Left cardiac atrium (tissue), 4 donors: Measurements from ENCODE around the gene SYNDIG1. TPM values are rescaled to one million over a fixed set of nuclear protein-coding genes. Genes with fewer than 3 reads are reported as not detected.

Source experiments
- ATAC-seq, 2 donors: fragments of 200-7000 bp; cut with Tn5 transposase; one replicate each; pipeline ENCODE4 v1.9.1; 2020; ENCODE audit warnings: mild to moderate bottlenecking in 2 of 2, moderate library complexity in 2 of 2
- DNase-seq: peaks from one replicate; pipeline ENCODE4 v3.0.0-alpha.2; 2020
- intact Hi-C, 2 donors: fragments of 100-400 bp; cut with DNase I; formaldehyde crosslinking; loops; one replicate each; pipeline versions ENCODE4 v1.14.1 to v1.15.1; 2022 to 2023
- total RNA-seq, 2 donors: library from RNA; stranded (reverse); fragmentation: NEBNext Ultra II Directional; extraction: Animal tissue kit (Norgen Biotek cat#: 25700); gene quantifications; one replicate each; pipeline ENCODE4 v1.2.1, GENCODE V29; 2021
- donor health status: DM: no; HTN: yes; CAD: no.
- donor health status: DM: no; HTN: yes; CAD: no; lungs with severe emphysema.
- donor health status: DM: yes; HTN: yes; CAD: no.
- donor health status: Dilated cardiomyopathy.

Gene SYNDIG1
- total RNA-seq, 2 donors from 2014 or later, result 16.7 to 28.4 TPM

GRCh38 chr20:24653306-24653705 lies 183.9 kb downstream of the SYNDIG1 start:
- intact Hi-C loops, result no loop called here
- no peak for DNase-seq
- no peak for ATAC-seq

- intact Hi-C loops, result no loop called here
- ATAC-seq, result no peak
- no peak for DNase-seq
Measured at GRCh38 chr20:24654425-24654824, 185.0 kb downstream of the SYNDIG1 start.

GRCh38 chr20:24656391-24656790 lies 187.0 kb downstream of the SYNDIG1 start:
- intact Hi-C loops, result no loop called here
- DNase-seq, result no peak

GRCh38 chr20:24657196-24657595 lies 187.8 kb downstream of the SYNDIG1 start:
- intact Hi-C loops, result no loop called here
- no peak for DNase-seq

More at GRCh38 chr20:24656391-24656790, 187.0 kb downstream of the SYNDIG1 start:
- no peak for ATAC-seq

GRCh38 chr20:24657878-24658620 lies 188.6 kb downstream of the SYNDIG1 start:
- intact Hi-C loops, result no loop called here
- DNase-seq (no peak), ATAC-seq (no peak)

More at GRCh38 chr20:24657196-24657595, 187.8 kb downstream of the SYNDIG1 start:
- peak; percentile 48 to 69 for ATAC-seq

GRCh38 chr20:24658920-24659660 lies 189.7 kb downstream of the SYNDIG1 start:
- intact Hi-C loops, result no loop called here
- DNase-seq, result no peak
- ATAC-seq, result peak; percentile 72 to 79

GRCh38 chr20:24659835-24660234 lies 190.4 kb downstream of the SYNDIG1 start:
- DNase-seq, result no peak
- intact Hi-C loops, result no loop called here
- no peak for ATAC-seq

- intact Hi-C loops, result no loop called here
- no peak for ATAC-seq
- no peak for DNase-seq
Measured at GRCh38 chr20:24660651-24661050, 191.2 kb downstream of the SYNDIG1 start.

- intact Hi-C loops, result no loop called here
- no peak for DNase-seq
- ATAC-seq, result no peak
Measured at GRCh38 chr20:24661255-24661654, 191.8 kb downstream of the SYNDIG1 start.

- intact Hi-C loops, result no loop called here
- DNase-seq (no peak), ATAC-seq (no peak)
Measured at GRCh38 chr20:24662322-24662721, 192.9 kb downstream of the SYNDIG1 start.

GRCh38 chr20:24662752-24663365 lies 193.4 kb downstream of the SYNDIG1 start:
- intact Hi-C loops, result no loop called here
- DNase-seq (no peak), ATAC-seq (peak in 1 of 2 donors; percentile 41)

- DNase-seq (no peak), ATAC-seq (no peak)
- intact Hi-C loops, result no loop called here
Measured at GRCh38 chr20:24663496-24663895, 194.1 kb downstream of the SYNDIG1 start.

GRCh38 chr20:24664266-24664986 lies 195.0 kb downstream of the SYNDIG1 start:
- DNase-seq (no peak), ATAC-seq (no peak)
- intact Hi-C loops, result no loop called here

GRCh38 chr20:24665196-24665595 lies 195.8 kb downstream of the SYNDIG1 start:
- intact Hi-C loops, result no loop called here
- ATAC-seq, result no peak
- no peak for DNase-seq

- intact Hi-C loops, result no loop called here
- DNase-seq (no peak), ATAC-seq (no peak)
Measured at GRCh38 chr20:24665741-24666191, 196.3 kb downstream of the SYNDIG1 start.

- ATAC-seq (no peak), DNase-seq (no peak)
- intact Hi-C loops, result no loop called here
Measured at GRCh38 chr20:24667689-24668383, 198.4 kb downstream of the SYNDIG1 start.

GRCh38 chr20:24668384-24668702 lies 198.9 kb downstream of the SYNDIG1 start:
- ATAC-seq (no peak), DNase-seq (no peak)
- intact Hi-C loops, result no loop called here

- intact Hi-C loops, result no loop called here
- DNase-seq (no peak), ATAC-seq (no peak)
Measured at GRCh38 chr20:24668791-24669190, 199.4 kb downstream of the SYNDIG1 start.

- ATAC-seq (no peak), DNase-seq (no peak)
- intact Hi-C loops, result no loop called here
Measured at GRCh38 chr20:24669701-24670100, 200.3 kb downstream of the SYNDIG1 start.
